Measurements from ENCODE around the gene SP4. TPM values are rescaled to one million over a fixed set of nuclear protein-coding genes. Genes with fewer than 3 reads are reported as not detected.
A peak's percentile ranks its signal among the peaks of the same experiment; 100 is the strongest.

Gene SP4
- polyA plus RNA-seq, 2 donors, result 0.63 to 0.69 TPM

GRCh38 chr7:21542891-21543527 lies 115.1 kb downstream of the SP4 start, which contains the start of gene DNAH11:
Gene DNAH11 (plus strand): TSS chr7:21543039. CDS start chr7:21543246, 207 bp downstream.
- Histone ChIP-seq H3K4me1 (ENCODE audit: control insufficient read depth in 2 of 2, insufficient read depth in 2 of 2, low read length in 1 of 2) (peaks cover 4 to 14% of the 10 kb centered on the region in 2 donors), H3K4me3 (ENCODE audit: low read depth in 1 of 2, low read length in 2 of 2) (peak within 1 kb of the TSS; percentile 54 to 59), H3K27ac (ENCODE audit: low read depth in 2 of 2, low read length in 1 of 2) (peak within 1 kb of the TSS in 1 of 2 donors; percentile 42), H3K9me3 (ENCODE audit: control insufficient read depth in 2 of 2, insufficient read depth in 1 of 2, low read depth in 1 of 2, low read length in 1 of 2) (no peaks in the 10 kb centered on the region), H3K36me3 (ENCODE audit: control insufficient read depth in 2 of 2, insufficient read depth in 2 of 2, low read length in 1 of 2) (no peaks in the 10 kb centered on the region), H3K27me3 (ENCODE audit: control insufficient read depth in 1 of 2, insufficient read depth in 2 of 2, low read length in 2 of 2) (peaks cover 0 to 7% of the 10 kb centered on the region in 2 donors)
- 1% methylated on average over 66 of the region's 66 CpGs for WGBS, 2 donors

- H3K4me1 ChIP-seq (ENCODE audit: control insufficient read depth in 2 of 2, insufficient read depth in 2 of 2, low read length in 1 of 2), result peaks cover 4 to 14% of the 10 kb centered on the region in 2 donors
- WGBS, 2 donors, result 7 to 9% methylated on average over 31 of the region's 31 CpGs
- no peaks in the 10 kb centered on the region for H3K9me3 ChIP-seq (ENCODE audit: control insufficient read depth in 2 of 2, insufficient read depth in 1 of 2, low read depth in 1 of 2, low read length in 1 of 2)
- no peaks in the 10 kb centered on the region for H3K36me3 ChIP-seq (ENCODE audit: control insufficient read depth in 2 of 2, insufficient read depth in 2 of 2, low read length in 1 of 2)
- peak overlapping the region in 1 of 2 donors; percentile 42 for H3K27ac ChIP-seq (ENCODE audit: low read depth in 2 of 2, low read length in 1 of 2)
- peaks cover 0 to 7% of the 10 kb centered on the region in 2 donors for H3K27me3 ChIP-seq (ENCODE audit: control insufficient read depth in 1 of 2, insufficient read depth in 2 of 2, low read length in 2 of 2)
- H3K4me3 ChIP-seq (ENCODE audit: low read depth in 1 of 2, low read length in 2 of 2), result peak overlapping the region; percentile 54 to 59
Measured at GRCh38 chr7:21543528-21544302, 115.8 kb downstream of the SP4 start.

- Histone ChIP-seq H3K27ac (ENCODE audit: low read depth in 2 of 2, low read length in 1 of 2) (no peak overlapping the region), H3K27me3 (ENCODE audit: control insufficient read depth in 1 of 2, insufficient read depth in 2 of 2, low read length in 2 of 2) (peaks cover 0 to 7% of the 10 kb centered on the region in 2 donors)
- WGBS, 2 donors, result 24 to 26% methylated on average over 3 of the region's 3 CpGs
Measured at GRCh38 chr7:21544303-21544656, 116.4 kb downstream of the SP4 start.

GRCh38 chr7:21544715-21545114 lies 116.8 kb downstream of the SP4 start:
- 64 to 72% methylated on average over 3 of the region's 3 CpGs for WGBS, 2 donors
- Histone ChIP-seq H3K36me3 (ENCODE audit: control insufficient read depth in 2 of 2, insufficient read depth in 2 of 2, low read length in 1 of 2) (no peaks in the 10 kb centered on the region), H3K4me3 (ENCODE audit: low read depth in 1 of 2, low read length in 2 of 2) (peak overlapping the region in 1 of 2 donors; percentile 28), H3K27me3 (ENCODE audit: control insufficient read depth in 1 of 2, insufficient read depth in 2 of 2, low read length in 2 of 2) (peaks cover 0 to 7% of the 10 kb centered on the region in 2 donors), H3K9me3 (ENCODE audit: control insufficient read depth in 2 of 2, insufficient read depth in 1 of 2, low read depth in 1 of 2, low read length in 1 of 2) (no peaks in the 10 kb centered on the region), H3K4me1 (ENCODE audit: control insufficient read depth in 2 of 2, insufficient read depth in 2 of 2, low read length in 1 of 2) (peaks cover 4 to 14% of the 10 kb centered on the region in 2 donors), H3K27ac (ENCODE audit: low read depth in 2 of 2, low read length in 1 of 2) (no peak overlapping the region)

More at GRCh38 chr7:21544303-21544656, 116.4 kb downstream of the SP4 start:
- Histone ChIP-seq H3K36me3 (ENCODE audit: control insufficient read depth in 2 of 2, insufficient read depth in 2 of 2, low read length in 1 of 2) (no peaks in the 10 kb centered on the region), H3K9me3 (ENCODE audit: control insufficient read depth in 2 of 2, insufficient read depth in 1 of 2, low read depth in 1 of 2, low read length in 1 of 2) (no peaks in the 10 kb centered on the region), H3K4me3 (ENCODE audit: low read depth in 1 of 2, low read length in 2 of 2) (peak overlapping the region in 1 of 2 donors; percentile 59), H3K4me1 (ENCODE audit: control insufficient read depth in 2 of 2, insufficient read depth in 2 of 2, low read length in 1 of 2) (peaks cover 4 to 14% of the 10 kb centered on the region in 2 donors)

GRCh38 chr7:21547501-21547900 lies 119.6 kb downstream of the SP4 start:
- Histone ChIP-seq H3K4me1 (ENCODE audit: control insufficient read depth in 2 of 2, insufficient read depth in 2 of 2, low read length in 1 of 2) (peaks cover 4 to 14% of the 10 kb centered on the region in 2 donors), H3K4me3 (ENCODE audit: low read depth in 1 of 2, low read length in 2 of 2) (no peak overlapping the region), H3K27ac (ENCODE audit: low read depth in 2 of 2, low read length in 1 of 2) (no peak overlapping the region), H3K36me3 (ENCODE audit: control insufficient read depth in 2 of 2, insufficient read depth in 2 of 2, low read length in 1 of 2) (no peaks in the 10 kb centered on the region), H3K9me3 (ENCODE audit: control insufficient read depth in 2 of 2, insufficient read depth in 1 of 2, low read depth in 1 of 2, low read length in 1 of 2) (no peaks in the 10 kb centered on the region), H3K27me3 (ENCODE audit: control insufficient read depth in 1 of 2, insufficient read depth in 2 of 2, low read length in 2 of 2) (peaks cover 0 to 7% of the 10 kb centered on the region in 2 donors)
- 55 to 58% methylated on average over 3 of the region's 3 CpGs for WGBS, 2 donors

DNA sequence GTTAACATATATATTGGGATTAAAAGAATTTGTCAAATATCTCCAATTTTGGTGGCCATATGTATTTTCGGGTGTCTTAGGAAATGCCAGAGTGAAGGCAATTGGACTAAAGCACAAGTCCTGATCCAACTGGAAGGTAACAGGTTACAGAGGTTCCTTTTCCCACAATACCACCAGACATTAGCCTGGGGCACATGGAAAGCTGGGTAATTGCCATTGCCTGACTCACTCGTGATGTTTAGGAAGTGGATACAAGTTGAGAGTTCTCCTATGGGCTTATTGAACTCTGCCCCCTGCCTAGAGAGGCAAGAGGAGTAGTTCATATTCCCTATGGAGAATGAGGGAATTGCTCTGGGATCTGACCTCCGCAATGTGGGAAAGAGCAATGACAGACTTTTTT lies 120.6 kb downstream of the SP4 start:
- peaks cover 3 to 4% of the 10 kb centered on the region in 2 donors for H3K4me1 ChIP-seq (ENCODE audit: control insufficient read depth in 2 of 2, insufficient read depth in 2 of 2, low read length in 1 of 2)
- H3K27me3 ChIP-seq (ENCODE audit: control insufficient read depth in 1 of 2, insufficient read depth in 2 of 2, low read length in 2 of 2), result no peaks in the 10 kb centered on the region
- H3K27ac ChIP-seq (ENCODE audit: low read depth in 2 of 2, low read length in 1 of 2), result no peak overlapping the region
- no peak overlapping the region for H3K4me3 ChIP-seq (ENCODE audit: low read depth in 1 of 2, low read length in 2 of 2)
- H3K9me3 ChIP-seq (ENCODE audit: control insufficient read depth in 2 of 2, insufficient read depth in 1 of 2, low read depth in 1 of 2, low read length in 1 of 2), result no peaks in the 10 kb centered on the region
- WGBS, 2 donors, result 66 to 90% methylated on average over 3 of the region's 3 CpGs
- H3K36me3 ChIP-seq (ENCODE audit: control insufficient read depth in 2 of 2, insufficient read depth in 2 of 2, low read length in 1 of 2), result no peaks in the 10 kb centered on the region

- Histone ChIP-seq H3K9me3 (ENCODE audit: control insufficient read depth in 2 of 2, insufficient read depth in 1 of 2, low read depth in 1 of 2, low read length in 1 of 2) (no peaks in the 10 kb centered on the region), H3K36me3 (ENCODE audit: control insufficient read depth in 2 of 2, insufficient read depth in 2 of 2, low read length in 1 of 2) (no peaks in the 10 kb centered on the region), H3K4me1 (ENCODE audit: control insufficient read depth in 2 of 2, insufficient read depth in 2 of 2, low read length in 1 of 2) (no peaks in the 10 kb centered on the region), H3K4me3 (ENCODE audit: low read depth in 1 of 2, low read length in 2 of 2) (no peak overlapping the region), H3K27me3 (ENCODE audit: control insufficient read depth in 1 of 2, insufficient read depth in 2 of 2, low read length in 2 of 2) (no peaks in the 10 kb centered on the region), H3K27ac (ENCODE audit: low read depth in 2 of 2, low read length in 1 of 2) (peak overlapping the region in 1 of 2 donors; percentile 31)
- WGBS, 2 donors, result 74 to 85% methylated on average over 3 of the region's 3 CpGs
Measured at GRCh38 chr7:21550076-21550475, 122.2 kb downstream of the SP4 start.

DNA sequence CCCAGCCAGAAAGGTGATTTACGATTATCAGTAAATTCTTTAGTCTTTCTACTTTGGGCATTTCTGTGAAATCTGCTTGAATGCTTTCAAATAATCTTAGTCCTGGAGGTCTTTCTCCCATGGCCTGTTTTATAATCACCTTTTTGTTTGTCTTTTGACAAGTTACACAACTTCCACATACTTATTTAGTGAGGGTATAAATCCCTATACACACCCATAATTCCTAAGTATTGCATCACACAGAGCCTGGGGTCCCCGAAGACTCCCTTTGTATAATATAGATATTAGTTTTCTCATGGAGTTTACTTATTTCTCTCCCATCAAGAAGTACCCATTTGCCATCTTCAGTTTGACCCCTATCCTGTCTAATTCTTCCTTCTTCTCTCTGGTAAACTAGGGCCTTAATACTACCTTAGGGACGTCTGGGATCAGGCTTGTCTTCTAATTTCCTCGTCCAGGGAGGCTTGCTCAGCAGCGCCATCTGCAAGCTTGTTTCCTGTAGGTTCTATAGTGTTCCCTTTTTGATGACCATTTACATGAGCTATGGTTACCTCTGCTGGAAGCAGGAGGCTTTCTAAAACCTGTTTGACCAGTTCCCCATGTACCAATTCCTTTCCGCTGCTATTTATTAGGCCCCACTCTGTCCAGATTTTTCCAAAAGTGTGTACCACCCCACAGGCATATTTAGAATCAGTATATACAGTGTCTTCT lies 123.1 kb downstream of the SP4 start:
- H3K27ac ChIP-seq (ENCODE audit: low read depth in 2 of 2, low read length in 1 of 2), result no peak overlapping the region
- WGBS, 2 donors, result 53 to 73% methylated on average over 6 of the region's 6 CpGs
- no peaks in the 10 kb centered on the region for H3K27me3 ChIP-seq (ENCODE audit: control insufficient read depth in 1 of 2, insufficient read depth in 2 of 2, low read length in 2 of 2)
- no peaks in the 10 kb centered on the region for H3K4me1 ChIP-seq (ENCODE audit: control insufficient read depth in 2 of 2, insufficient read depth in 2 of 2, low read length in 1 of 2)
- H3K4me3 ChIP-seq (ENCODE audit: low read depth in 1 of 2, low read length in 2 of 2), result no peak overlapping the region
- H3K9me3 ChIP-seq (ENCODE audit: control insufficient read depth in 2 of 2, insufficient read depth in 1 of 2, low read depth in 1 of 2, low read length in 1 of 2), result no peaks in the 10 kb centered on the region
- no peaks in the 10 kb centered on the region for H3K36me3 ChIP-seq (ENCODE audit: control insufficient read depth in 2 of 2, insufficient read depth in 2 of 2, low read length in 1 of 2)

DNA sequence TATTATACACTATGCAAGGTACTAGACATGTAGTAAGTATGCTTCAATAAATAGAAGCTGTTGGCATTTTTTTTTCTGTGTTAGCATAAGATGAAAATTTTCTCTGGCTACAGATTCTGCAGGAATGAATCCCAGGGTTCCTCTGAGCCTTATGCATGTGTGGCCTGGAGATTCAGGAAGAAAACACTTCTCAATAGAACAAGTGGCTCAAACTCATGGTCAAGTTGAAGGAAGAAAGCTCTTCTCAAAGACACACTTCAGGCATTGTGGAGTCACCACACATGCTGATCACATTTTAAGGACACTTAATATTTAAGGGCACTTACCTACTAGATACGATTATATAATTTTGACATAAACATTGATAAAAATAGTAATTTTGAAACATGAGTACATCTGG lies 134.5 kb downstream of the SP4 start:
- H3K27me3 ChIP-seq (ENCODE audit: control insufficient read depth in 1 of 2, insufficient read depth in 2 of 2, low read length in 2 of 2), result no peaks in the 10 kb centered on the region
- 85 to 96% methylated on average over 1 of the region's 1 CpG for WGBS, 2 donors
- H3K4me3 ChIP-seq (ENCODE audit: low read depth in 1 of 2, low read length in 2 of 2), result no peak overlapping the region
- H3K9me3 ChIP-seq (ENCODE audit: control insufficient read depth in 2 of 2, insufficient read depth in 1 of 2, low read depth in 1 of 2, low read length in 1 of 2), result no peaks in the 10 kb centered on the region
- no peaks in the 10 kb centered on the region for H3K36me3 ChIP-seq (ENCODE audit: control insufficient read depth in 2 of 2, insufficient read depth in 2 of 2, low read length in 1 of 2)
- H3K4me1 ChIP-seq (ENCODE audit: control insufficient read depth in 2 of 2, insufficient read depth in 2 of 2, low read length in 1 of 2), result no peaks in the 10 kb centered on the region
- H3K27ac ChIP-seq (ENCODE audit: low read depth in 2 of 2, low read length in 1 of 2), result no peak overlapping the region

All from esophagus (tissue), 2 donors.